HepG2 (cell line): ENCODE measurements around the gene SAMD10. TPM values are rescaled to one million over a fixed set of nuclear protein-coding genes. Genes with fewer than 3 reads are reported as not detected.

Experiments used
- AGO1 ChIP-seq: fragments of 200-400 bp; formaldehyde crosslinking; IDR thresholded peaks from 2 replicates; pipeline ENCODE4 v1.6.1; 2017; ENCODE audit warnings: mild to moderate bottlenecking, low read depth, low read length, moderate library complexity; ENCODE audit not compliant: poor library complexity, severe bottlenecking
- CCDC6 ChIP-seq: sonication (generic); formaldehyde crosslinking; IDR thresholded peaks from 2 replicates; pipeline ENCODE4 v1.8.1; 2022; ENCODE audit warnings: mild to moderate bottlenecking, missing genetic modification reagents, moderate library complexity
- FUBP1 ChIP-seq: sonication (generic); formaldehyde crosslinking; IDR thresholded peaks from 2 replicates; pipeline ENCODE4 v1.5.1; 2020; ENCODE audit warnings: missing genetic modification reagents, mild to moderate bottlenecking, borderline replicate concordance
- GABPA ChIP-seq, 2 experiments: IDR thresholded peaks; 2 replicates each; pipeline ENCODE4 v1.6.1; 2011 to 2016; ENCODE audit warnings: low read depth in 2 of 2, low read length in 1 of 2, missing biosample characterization in 1 of 2, missing genetic modification characterization in 1 of 2
- GZF1 ChIP-seq: sonication (generic); formaldehyde crosslinking; IDR thresholded peaks from 2 replicates; pipeline ENCODE4 v1.5.1; 2020; ENCODE audit warnings: mild to moderate bottlenecking, missing genetic modification reagents
- HOXA7 ChIP-seq: sonication (generic); formaldehyde crosslinking; IDR thresholded peaks from 2 replicates; pipeline ENCODE4 v1.8.1; 2022; ENCODE audit warnings: mild to moderate bottlenecking, missing genetic modification reagents, moderate library complexity
- HOXA9 ChIP-seq: sonication (generic); formaldehyde crosslinking; IDR thresholded peaks from 2 replicates; pipeline ENCODE4 v1.8.1; 2022; ENCODE audit warnings: missing genetic modification reagents, mild to moderate bottlenecking, moderate library complexity, borderline replicate concordance
- KLF9 ChIP-seq: IDR thresholded peaks from 2 replicates; pipeline ENCODE4 v1.6.1; 2016; ENCODE audit warnings: low read depth
- NAIF1 ChIP-seq: sonication (generic); formaldehyde crosslinking; IDR thresholded peaks from 2 replicates; pipeline ENCODE4 v1.5.0; 2020; ENCODE audit warnings: mild to moderate bottlenecking, missing genetic modification reagents, borderline replicate concordance
- NR3C1 ChIP-seq: sonication (generic); formaldehyde crosslinking; IDR thresholded peaks from 2 replicates; pipeline ENCODE4 v1.4.0; 2020; ENCODE audit warnings: missing genetic modification reagents
- PTBP1 ChIP-seq: fragments of 200-400 bp; formaldehyde crosslinking; IDR thresholded peaks from 2 replicates; pipeline ENCODE4 v1.6.1; 2018; ENCODE audit warnings: low read length, low read depth; ENCODE audit not compliant: poor library complexity, severe bottlenecking
- RFX5 ChIP-seq: IDR thresholded peaks from 2 replicates; pipeline ENCODE4 v1.6.1; 2011; ENCODE audit warnings: low read depth, low read length, improper control_type of control experiment
- RXRA ChIP-seq: sonication (generic); formaldehyde crosslinking; IDR thresholded peaks from 2 replicates; pipeline ENCODE4 v1.5.1; 2020; ENCODE audit warnings: missing genetic modification reagents
- TP53 ChIP-seq: sonication (generic); formaldehyde crosslinking; conservative IDR thresholded peaks from 2 replicates; pipeline ENCODE4 v1.4.0; 2020; ENCODE audit warnings: missing genetic modification reagents
- TRAFD1 ChIP-seq: sonication (generic); formaldehyde crosslinking; IDR thresholded peaks from 2 replicates; pipeline ENCODE4 v1.5.1; 2020; ENCODE audit warnings: missing genetic modification reagents, mild to moderate bottlenecking, borderline replicate concordance
- TRIM24 ChIP-seq: sonication (generic); formaldehyde crosslinking; IDR thresholded peaks from 2 replicates; pipeline ENCODE4 v1.8.0; 2022; ENCODE audit warnings: mild to moderate bottlenecking, missing genetic modification reagents
- ZMAT5 ChIP-seq: sonication (generic); formaldehyde crosslinking; IDR thresholded peaks from 2 replicates; pipeline ENCODE4 v1.5.0; 2020; ENCODE audit warnings: mild to moderate bottlenecking, low read depth, missing genetic modification reagents, borderline replicate concordance
- ZNF446 ChIP-seq: sonication (generic); formaldehyde crosslinking; IDR thresholded peaks from 2 replicates; pipeline ENCODE4 v1.5.0; 2020; ENCODE audit warnings: mild to moderate bottlenecking, missing genetic modification reagents
- ZNF570 ChIP-seq: sonication (generic); formaldehyde crosslinking; IDR thresholded peaks from 2 replicates; pipeline ENCODE4 v1.4.0; 2020; ENCODE audit warnings: mild to moderate bottlenecking, missing genetic modification reagents, borderline replicate concordance
- ZNF710 ChIP-seq: sonication (generic); formaldehyde crosslinking; IDR thresholded peaks from 2 replicates; pipeline ENCODE4 v1.5.0; 2020; ENCODE audit warnings: mild to moderate bottlenecking, missing genetic modification reagents, borderline replicate concordance
- ZNF772 ChIP-seq: sonication (generic); formaldehyde crosslinking; IDR thresholded peaks from 2 replicates; pipeline ENCODE4 v1.5.0; 2020; ENCODE audit warnings: mild to moderate bottlenecking, missing genetic modification reagents
- ZNF775 ChIP-seq: sonication (generic); formaldehyde crosslinking; IDR thresholded peaks from 2 replicates; pipeline ENCODE4 v1.4.0; 2020; ENCODE audit warnings: missing genetic modification reagents, mild to moderate bottlenecking, moderate library complexity, borderline replicate concordance
- ZNF777 ChIP-seq: sonication (generic); formaldehyde crosslinking; IDR thresholded peaks from 2 replicates; pipeline ENCODE4 v1.4.0; 2020; ENCODE audit warnings: missing genetic modification reagents
- ZNF883 ChIP-seq: sonication (generic); formaldehyde crosslinking; IDR thresholded peaks from 2 replicates; pipeline ENCODE4 v1.5.1; 2020; ENCODE audit warnings: mild to moderate bottlenecking, missing genetic modification reagents; ENCODE audit errors: not compliant biosample characterization
- polyA plus RNA-seq, 8 experiments: library from polyadenylated mRNA; depleted of rRNA in 3 of 8; stranded (reverse) in 7 of 8; unstranded in 1 of 8; fragments of >200 nt; fragmentation: Illumina TruSeq in 4 of 8; extraction: Trizol in 4 of 8; gene quantifications; 2 replicates each; pipeline versions ENCODE4 v1.2.1 to v1.2.3, GENCODE V29; 2011 to 2016; ENCODE audit warnings: low read depth in 4 of 8, missing spikeins in 1 of 8, mixed read lengths in 1 of 8; ENCODE audit not compliant: insufficient read depth in 1 of 8
- total RNA-seq, 5 experiments: library from RNA; depleted of rRNA; stranded (reverse); fragments of >200 nt; fragmentation: Illumina TruSeq; extraction: Trizol; gene quantifications; 2 replicates each; pipeline ENCODE4 v1.2.3, GENCODE V29; 2016; ENCODE audit warnings: low read depth in 1 of 5

Gene SAMD10
- total and polyA plus RNA-seq, 2 of the 13 experiments (the other 11 are each of a cell fraction or from before 2014, with no cell fraction given): 6.1 to 11.0 TPM

GRCh38 chr20:63957004-63957689, 22.3 kb downstream of the SAMD10 start (continued):
- peak; percentile 80 for TF ChIP-seq ZNF710 (CRISPR knock-in tag)
- TF ChIP-seq KLF9: peak; percentile 86; the same call in 1 of the 2 replicates
- TF ChIP-seq ZMAT5 (CRISPR knock-in tag): no peak
- peak; percentile 66; the same call in 1 of the 2 replicates for TF ChIP-seq GZF1 (CRISPR knock-in tag)
- TF ChIP-seq GABPA (IDR thresholded peaks at IDR 0.05; ENCODE audit: low read depth, low read length): no peak
- peak; percentile 16; the same call in 1 of the 2 replicates for TF ChIP-seq GABPA (CRISPR knock-in tag; IDR thresholded peaks at IDR 0.05; ENCODE audit: low read depth)
- TF ChIP-seq CCDC6 (CRISPR knock-in tag): no peak
- TF ChIP-seq RFX5: no peak
- no peak for TF ChIP-seq TRAFD1 (CRISPR knock-in tag)
- peak; percentile 11; the same call in 1 of the 2 replicates for TF ChIP-seq NR3C1
- no peak for TF ChIP-seq HOXA9 (CRISPR knock-in tag)
- peak; percentile 97 for TF ChIP-seq PTBP1
- TF ChIP-seq FUBP1 (CRISPR knock-in tag): 0 out of 2 replicates have a peak, but pooled peaks have one; percentile 89
- TF ChIP-seq ZNF777 (CRISPR knock-in tag): no peak
- no peak; the same call in 1 of the 2 replicates for TF ChIP-seq ZNF570 (CRISPR knock-in tag)
- no peak for TF ChIP-seq TRIM24 (CRISPR knock-in tag)
- TF ChIP-seq NAIF1: no peak
- peak; percentile 46 for TF ChIP-seq ZNF883 (CRISPR knock-in tag)
- TF ChIP-seq ZNF446 (CRISPR knock-in tag): no peak
- TF ChIP-seq ZNF772: peak; percentile 93
- TF ChIP-seq AGO1: no peak
- TF ChIP-seq RXRA (CRISPR knock-in tag): peak; percentile 73; the same call in 1 of the 2 replicates
- no peak for TF ChIP-seq TP53
- TF ChIP-seq ZNF775 (CRISPR knock-in tag): no peak; the same call in 1 of the 2 replicates
- no peak for TF ChIP-seq HOXA7 (CRISPR knock-in tag)
